ENCODE data around the gene PEAK1.

GRCh38 chr15:77066971-77067690, 352.8 kb downstream of the PEAK1 start:
- TF ChIP-seq, protein P1, sequence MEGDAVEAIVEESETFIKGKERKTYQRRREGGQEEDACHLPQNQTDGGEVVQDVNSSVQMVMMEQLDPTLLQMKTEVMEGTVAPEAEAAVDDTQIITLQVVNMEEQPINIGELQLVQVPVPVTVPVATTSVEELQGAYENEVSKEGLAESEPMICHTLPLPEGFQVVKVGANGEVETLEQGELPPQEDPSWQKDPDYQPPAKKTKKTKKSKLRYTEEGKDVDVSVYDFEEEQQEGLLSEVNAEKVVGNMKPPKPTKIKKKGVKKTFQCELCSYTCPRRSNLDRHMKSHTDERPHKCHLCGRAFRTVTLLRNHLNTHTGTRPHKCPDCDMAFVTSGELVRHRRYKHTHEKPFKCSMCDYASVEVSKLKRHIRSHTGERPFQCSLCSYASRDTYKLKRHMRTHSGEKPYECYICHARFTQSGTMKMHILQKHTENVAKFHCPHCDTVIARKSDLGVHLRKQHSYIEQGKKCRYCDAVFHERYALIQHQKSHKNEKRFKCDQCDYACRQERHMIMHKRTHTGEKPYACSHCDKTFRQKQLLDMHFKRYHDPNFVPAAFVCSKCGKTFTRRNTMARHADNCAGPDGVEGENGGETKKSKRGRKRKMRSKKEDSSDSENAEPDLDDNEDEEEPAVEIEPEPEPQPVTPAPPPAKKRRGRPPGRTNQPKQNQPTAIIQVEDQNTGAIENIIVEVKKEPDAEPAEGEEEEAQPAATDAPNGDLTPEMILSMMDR (IDR thresholded peaks at IDR 0.05) = no peak
- TF ChIP-seq POLR2A (IDR thresholded peaks at IDR 0.05; ENCODE audit: low read length) = no peak
- no peak for TF ChIP-seq NR3C1 (IDR thresholded peaks at IDR 0.05)
- TF ChIP-seq RAD21 (conservative IDR thresholded peaks at IDR 0.05 in 1 of 2, IDR thresholded peaks at IDR 0.05 in 1 of 2) = no peak
- no peak for TF ChIP-seq PBX3 (IDR thresholded peaks at IDR 0.05)
- no peak for TF ChIP-seq RCOR1 (IDR thresholded peaks at IDR 0.05; ENCODE audit: low read depth, low read length)
- no peak for TF ChIP-seq MAZ (IDR thresholded peaks at IDR 0.05; ENCODE audit: borderline replicate concordance, low read depth, low read length)
- TF ChIP-seq EHF (CRISPR knock-in tag; IDR thresholded peaks at IDR 0.05) = no peak
- no peak for TF ChIP-seq SREBF2 (IDR thresholded peaks at IDR 0.05)
- TF ChIP-seq, protein P2, sequence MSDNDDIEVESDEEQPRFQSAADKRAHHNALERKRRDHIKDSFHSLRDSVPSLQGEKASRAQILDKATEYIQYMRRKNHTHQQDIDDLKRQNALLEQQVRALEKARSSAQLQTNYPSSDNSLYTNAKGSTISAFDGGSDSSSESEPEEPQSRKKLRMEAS (IDR thresholded peaks at IDR 0.05) = no peak; the same call in 1 of the 2 replicates
- TF ChIP-seq MAFK (IDR thresholded peaks at IDR 0.05; ENCODE audit: partially characterized antibody) = no peak
- TF ChIP-seq KDM1A (IDR thresholded peaks at IDR 0.05; ENCODE audit: low read depth) = no peak

Data from A549 (cell line).